ENCODE measurements around the gene BCKDHA.

GRCh38 chr19:41449865-41450178 lies 52.2 kb downstream of the BCKDHA start:
- TF ChIP-seq CTCF (IDR thresholded peaks at IDR 0.05) (no peak), POLR2A (IDR thresholded peaks at IDR 0.05) (no peak)
